ENCODE results near the gene TMEM243.

DNA sequence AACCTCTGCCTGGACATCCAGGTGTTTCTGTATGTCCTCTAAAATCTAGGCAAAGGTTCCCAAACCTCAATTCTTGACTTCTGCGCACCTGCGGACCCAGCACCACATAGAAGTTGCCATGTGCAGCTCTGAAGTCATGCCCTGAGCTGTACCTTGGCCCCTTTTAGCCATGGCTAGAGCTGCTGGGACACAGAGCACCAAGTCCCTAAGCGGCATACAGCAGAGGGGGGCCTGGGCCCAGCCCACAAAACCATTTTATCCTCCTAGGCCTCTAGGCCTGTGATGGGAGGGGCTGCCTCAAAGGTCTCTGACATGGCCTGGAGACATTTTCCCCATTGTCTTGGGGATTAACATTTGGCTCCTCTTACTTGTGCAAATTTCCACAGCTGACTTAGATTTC, 14.6 kb downstream of the TMEM243 start:
- TF ChIP-seq, protein P1, sequence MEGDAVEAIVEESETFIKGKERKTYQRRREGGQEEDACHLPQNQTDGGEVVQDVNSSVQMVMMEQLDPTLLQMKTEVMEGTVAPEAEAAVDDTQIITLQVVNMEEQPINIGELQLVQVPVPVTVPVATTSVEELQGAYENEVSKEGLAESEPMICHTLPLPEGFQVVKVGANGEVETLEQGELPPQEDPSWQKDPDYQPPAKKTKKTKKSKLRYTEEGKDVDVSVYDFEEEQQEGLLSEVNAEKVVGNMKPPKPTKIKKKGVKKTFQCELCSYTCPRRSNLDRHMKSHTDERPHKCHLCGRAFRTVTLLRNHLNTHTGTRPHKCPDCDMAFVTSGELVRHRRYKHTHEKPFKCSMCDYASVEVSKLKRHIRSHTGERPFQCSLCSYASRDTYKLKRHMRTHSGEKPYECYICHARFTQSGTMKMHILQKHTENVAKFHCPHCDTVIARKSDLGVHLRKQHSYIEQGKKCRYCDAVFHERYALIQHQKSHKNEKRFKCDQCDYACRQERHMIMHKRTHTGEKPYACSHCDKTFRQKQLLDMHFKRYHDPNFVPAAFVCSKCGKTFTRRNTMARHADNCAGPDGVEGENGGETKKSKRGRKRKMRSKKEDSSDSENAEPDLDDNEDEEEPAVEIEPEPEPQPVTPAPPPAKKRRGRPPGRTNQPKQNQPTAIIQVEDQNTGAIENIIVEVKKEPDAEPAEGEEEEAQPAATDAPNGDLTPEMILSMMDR (IDR thresholded peaks at IDR 0.05; ENCODE audit: insufficient read depth, low read depth, low read length), result no peak
- TF ChIP-seq EZH2 (IDR thresholded peaks at IDR 0.05; ENCODE audit: insufficient read depth, low read length), result no peak
